GM12892 (cell line): Measurements from ENCODE around the gene ACTL6B.

Experiments
- POLR2A ChIP-seq: IDR thresholded peaks from 2 replicates; pipeline ENCODE4 v1.6.1; 2011; ENCODE audit warnings: low read depth, low read length, control low read depth
- POLR2AphosphoS5 ChIP-seq: IDR thresholded peaks from 2 replicates; pipeline ENCODE4 v1.6.1; 2011; ENCODE audit warnings: low read depth, low read length, control low read depth

DNA sequence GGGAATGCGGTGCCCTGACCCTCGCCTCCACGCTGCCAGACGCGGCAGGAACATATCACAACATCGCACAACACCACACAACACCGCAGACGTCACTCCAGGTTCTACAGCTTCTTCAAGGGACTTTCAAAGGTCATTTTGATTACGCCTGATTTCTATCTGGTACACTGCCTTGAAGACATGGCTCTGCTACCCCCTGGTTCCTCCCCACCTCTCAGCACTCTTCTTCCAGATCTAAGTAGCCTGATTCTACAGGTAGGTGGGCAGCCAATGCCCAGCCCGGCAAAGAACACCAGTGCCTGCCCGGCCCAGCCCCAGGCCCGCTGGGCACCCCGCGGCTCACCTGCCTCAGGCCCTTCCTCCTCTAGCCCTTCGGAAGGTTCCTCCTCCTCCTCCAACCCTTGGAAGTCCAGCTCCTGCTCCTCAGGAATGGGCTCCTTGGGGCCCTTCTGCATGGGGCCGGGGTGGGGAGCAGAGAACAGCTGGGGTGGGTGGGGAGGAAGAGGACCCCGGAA lies 29.4 kb upstream of the ACTL6B start:
- no peak for TF ChIP-seq POLR2AphosphoS5
- no peak for TF ChIP-seq POLR2A
